Stimulated activated naive CD4-positive, alpha-beta T cell treated with Interleukin-2 at 50 U/mL for 16 hours (primary cell): Measurements from ENCODE around the gene ATP8B2.
"Not testable (repeated sequence)": the region's sequence is repeated elsewhere in the genome, so short reads cannot be mapped to it uniquely, and the experiment has no call there.

Experiments
- DNase-seq: peaks from one replicate; lab custom pipeline; 2025; lab: John Stamatoyannopoulos, UW

Gene ATP8B2

GRCh38 chr1:154324669-154325582, at the start of gene ATP8B2:
Gene ATP8B2 (plus strand): TSS chr1:154325525. CDS start chr1:154328142, 2,617 bp downstream.
- peak; percentile 78 for DNase-seq

GRCh38 chr1:154276797-154277196, 48.5 kb upstream of the ATP8B2 start:
- peak; percentile 6 for DNase-seq

GRCh38 chr1:154287591-154287990, 37.7 kb upstream of the ATP8B2 start:
- not testable (repeated sequence) for DNase-seq

- DNase-seq = no peak
Observed at GRCh38 chr1:154288661-154289060, 36.7 kb upstream of the ATP8B2 start.

GRCh38 chr1:154290921-154291320, 34.4 kb upstream of the ATP8B2 start:
- no peak for DNase-seq

GRCh38 chr1:154295408-154296235, 29.7 kb upstream of the ATP8B2 start:
- DNase-seq = no peak

GRCh38 chr1:154301582-154301981, 23.7 kb upstream of the ATP8B2 start:
- no peak for DNase-seq

- DNase-seq = peak; percentile 45
Observed at GRCh38 chr1:154304664-154305337, 20.5 kb upstream of the ATP8B2 start.

GRCh38 chr1:154306151-154306550, 19.2 kb upstream of the ATP8B2 start:
- DNase-seq = no peak

GRCh38 chr1:154307670-154308270, 17.6 kb upstream of the ATP8B2 start:
- not testable (repeated sequence) for DNase-seq

- not testable (repeated sequence) for DNase-seq
Observed at GRCh38 chr1:154309136-154309535, 16.2 kb upstream of the ATP8B2 start.

- not testable (repeated sequence) for DNase-seq
Observed at GRCh38 chr1:154312229-154313065, 12.9 kb upstream of the ATP8B2 start.

- DNase-seq = no peak
Observed at GRCh38 chr1:154313066-154313356, 12.3 kb upstream of the ATP8B2 start.

GRCh38 chr1:154314226-154314625, 11.1 kb upstream of the ATP8B2 start:
- not testable (repeated sequence) for DNase-seq

GRCh38 chr1:154316704-154317103, 8.6 kb upstream of the ATP8B2 start:
- DNase-seq = no peak

GRCh38 chr1:154318386-154318785, 6.9 kb upstream of the ATP8B2 start:
- no peak for DNase-seq

GRCh38 chr1:154320882-154321608, 4.3 kb upstream of the ATP8B2 start, which contains the start of gene AQP10:
Gene AQP10 (plus strand): TSS chr1:154321093. CDS start chr1:154321156, 63 bp downstream.
- no peak for DNase-seq

GRCh38 chr1:154321609-154321934, 3.8 kb upstream of the ATP8B2 start:
- DNase-seq = not testable (repeated sequence)

GRCh38 chr1:154323493-154323892, 1.8 kb upstream of the ATP8B2 start:
- DNase-seq = no peak

GRCh38 chr1:154324241-154324640, 1.1 kb upstream of the ATP8B2 start:
- DNase-seq = no peak
